Bronchial epithelial cell (primary cell): ENCODE data around the gene SYCE3. TPM values are rescaled to one million over a fixed set of nuclear protein-coding genes. Genes with fewer than 3 reads are reported as not detected.
"Not testable (repeated sequence)": the region's sequence is repeated elsewhere in the genome, so short reads cannot be mapped to it uniquely, and the experiment has no call there.

Experiments
- DNase-seq: peaks from one replicate; pipeline ENCODE4 v3.0.0-alpha.2; 2010; ENCODE audit warnings: low read depth
- FAIRE-seq: peaks from 2 replicates; lab custom pipeline; 2011; peaks lifted over from hg19 to GRCh38; lab: Jason Lieb, UNC
- H3K27me3 ChIP-seq: 2 replicates; pipeline ENCODE4 v1.5.1; 2011; ENCODE audit warnings: low read length; ENCODE audit not compliant: control insufficient read depth, insufficient read depth
- H3K36me3 ChIP-seq: 2 replicates; pipeline ENCODE4 v1.5.1; 2011; ENCODE audit warnings: low read length; ENCODE audit not compliant: control insufficient read depth, insufficient read depth
- H3K4me3 ChIP-seq: 2 replicates; pipeline ENCODE4 v1.5.1; 2011; ENCODE audit warnings: mild to moderate bottlenecking, low read depth, low read length, control low read depth
- CTCF ChIP-seq: IDR thresholded peaks from 2 replicates; pipeline ENCODE4 v1.5.1; 2011; ENCODE audit warnings: mild to moderate bottlenecking, moderate library complexity, low read length, control low read depth, inconsistent platforms; ENCODE audit not compliant: insufficient read depth, severe bottlenecking
- total RNA-seq: library from RNA; depleted of rRNA; stranded (reverse); fragments of >200 nt; gene quantifications from 2 replicates; pipeline ENCODE4 v1.2.1, GENCODE V29; 2014

The SYCE3 gene
- total RNA-seq, 1 donor from 2014 or later = 0.79 TPM

GRCh38 chr22:50545522-50546325 lies 17.0 kb downstream of the SYCE3 start, which contains the start of gene KLHDC7B:
KLHDC7B (plus strand) TSS chr22:50545899; CDS start chr22:50546244, 345 bp downstream.
- no peak for FAIRE-seq
- DNase-seq = no peak
- no peak within 1 kb of the TSS for H3K4me3 ChIP-seq
- H3K27me3 ChIP-seq = peaks cover 3% of the 10 kb centered on the region
- TF ChIP-seq CTCF = peak; percentile 42
- no peaks in the 10 kb centered on the region for H3K36me3 ChIP-seq

DNA sequence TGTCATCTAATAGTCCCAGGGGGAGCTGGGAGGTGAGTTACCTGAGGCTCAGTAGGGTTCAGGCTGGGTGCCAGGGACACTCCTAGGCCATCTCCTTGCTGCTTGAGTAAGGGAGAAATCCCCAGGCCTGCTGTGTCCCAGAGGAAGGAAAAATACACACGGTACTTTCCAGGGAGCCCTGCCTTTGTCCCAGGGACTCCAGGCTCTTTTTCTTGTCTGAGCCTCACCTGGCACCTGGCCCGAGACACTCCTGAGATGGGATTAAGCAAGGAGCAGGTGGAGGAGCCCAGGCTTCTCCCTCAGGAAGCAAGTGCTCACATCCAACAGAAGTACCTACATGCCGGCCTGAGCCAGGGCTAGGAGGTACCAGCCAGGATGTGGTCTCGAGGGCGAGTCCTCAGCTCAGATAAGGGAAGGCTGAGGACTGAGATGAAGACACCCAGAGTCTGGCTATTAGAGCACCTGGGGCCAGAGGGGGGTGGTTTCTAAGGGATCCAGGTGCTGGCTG lies 17.9 kb downstream of the SYCE3 start:
- Histone ChIP-seq H3K27me3 (peaks cover 3% of the 10 kb centered on the region), H3K4me3 (peak overlapping the region; percentile 17), H3K36me3 (no peaks in the 10 kb centered on the region)
- no peak for TF ChIP-seq CTCF
- DNase-seq (peak; percentile 82), FAIRE-seq (peak; percentile 64)

DNA sequence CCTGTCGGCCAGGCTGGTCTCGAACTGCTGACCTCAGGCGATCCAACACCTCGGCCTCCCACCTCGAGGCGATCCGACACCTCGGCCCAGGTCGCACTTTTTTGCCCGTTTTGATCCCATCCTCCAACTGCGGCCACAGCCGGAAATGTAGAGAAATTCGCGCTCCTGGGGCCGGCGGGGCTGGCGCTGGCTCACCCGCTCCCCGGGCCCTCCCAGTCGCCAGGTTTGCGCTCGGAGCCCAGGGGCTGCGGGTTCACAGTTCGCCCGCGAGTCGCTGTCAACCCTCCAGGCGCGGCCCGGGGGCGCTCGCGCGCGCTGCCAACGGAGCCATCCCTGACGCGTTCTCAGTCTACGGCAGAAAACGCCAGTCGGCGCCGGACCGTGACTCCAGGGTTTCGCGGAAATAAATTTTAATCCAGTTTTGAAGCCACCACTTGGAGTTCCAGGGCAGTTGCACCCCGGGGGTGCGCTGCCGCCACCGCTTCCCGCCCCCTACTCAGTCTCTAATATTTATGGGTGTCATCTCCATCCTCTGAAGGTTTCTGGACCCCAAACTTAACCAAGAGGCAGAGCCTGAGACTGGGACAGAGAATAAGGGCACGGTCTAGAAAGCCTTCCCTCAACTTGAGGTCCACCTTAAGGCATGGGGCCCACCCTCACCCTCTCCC lies 18.5 kb downstream of the SYCE3 start:
- Histone ChIP-seq H3K27me3 (peaks cover 3% of the 10 kb centered on the region), H3K36me3 (no peaks in the 10 kb centered on the region), H3K4me3 (peak overlapping the region; percentile 17)
- peak; percentile 51 for DNase-seq
- TF ChIP-seq CTCF = peak; percentile 67
- FAIRE-seq = no peak

- Histone ChIP-seq H3K27me3 (peaks cover 1% of the 10 kb centered on the region), H3K4me3 (no peak overlapping the region), H3K36me3 (no peaks in the 10 kb centered on the region)
- peak; percentile 78 for DNase-seq
- no peak for TF ChIP-seq CTCF
- FAIRE-seq = no peak
Observed at GRCh38 chr22:50542416-50542927, 20.2 kb downstream of the SYCE3 start.

- DNase-seq = peak; percentile 98
- not testable (repeated sequence) for H3K27me3 ChIP-seq, H3K36me3 ChIP-seq, H3K4me3 ChIP-seq
- FAIRE-seq = peak; percentile 99
Observed at GRCh38 chr22:50541667-50542026, 21.1 kb downstream of the SYCE3 start.

GRCh38 chr22:50540381-50540780 lies 22.3 kb downstream of the SYCE3 start:
- Histone ChIP-seq H3K36me3 (no peaks in the 10 kb centered on the region), H3K27me3 (no peaks in the 10 kb centered on the region), H3K4me3 (no peak overlapping the region)
- DNase-seq (no peak), FAIRE-seq (no peak)
- no peak for TF ChIP-seq CTCF
